Sigmoid colon (tissue), 3 donors: ENCODE results near the gene ZNF462.

Experiments
- POLR2A ChIP-seq, 2 donors: fragments of 450-650 bp; IDR thresholded peaks; one replicate each; pipeline ENCODE4 v1.6.1; 2016; ENCODE audit warnings: antibody characterized with exemption in 2 of 2, mild to moderate bottlenecking in 2 of 2, moderate library complexity in 2 of 2
- TF ChIP-seq, protein P1 (sequence below), 4 experiments: fragments of 450-650 bp in 3 of 4; fragments of 200-600 bp in 1 of 4; IDR thresholded peaks; one replicate each; pipeline ENCODE4 v1.5.1; 2016 to 2019; ENCODE audit warnings: antibody characterized with exemption in 4 of 4, mild to moderate bottlenecking in 3 of 4, moderate library complexity in 2 of 4

- no peak for TF ChIP-seq POLR2A (IDR thresholded peaks at IDR 0.05)
- TF ChIP-seq, protein P1, sequence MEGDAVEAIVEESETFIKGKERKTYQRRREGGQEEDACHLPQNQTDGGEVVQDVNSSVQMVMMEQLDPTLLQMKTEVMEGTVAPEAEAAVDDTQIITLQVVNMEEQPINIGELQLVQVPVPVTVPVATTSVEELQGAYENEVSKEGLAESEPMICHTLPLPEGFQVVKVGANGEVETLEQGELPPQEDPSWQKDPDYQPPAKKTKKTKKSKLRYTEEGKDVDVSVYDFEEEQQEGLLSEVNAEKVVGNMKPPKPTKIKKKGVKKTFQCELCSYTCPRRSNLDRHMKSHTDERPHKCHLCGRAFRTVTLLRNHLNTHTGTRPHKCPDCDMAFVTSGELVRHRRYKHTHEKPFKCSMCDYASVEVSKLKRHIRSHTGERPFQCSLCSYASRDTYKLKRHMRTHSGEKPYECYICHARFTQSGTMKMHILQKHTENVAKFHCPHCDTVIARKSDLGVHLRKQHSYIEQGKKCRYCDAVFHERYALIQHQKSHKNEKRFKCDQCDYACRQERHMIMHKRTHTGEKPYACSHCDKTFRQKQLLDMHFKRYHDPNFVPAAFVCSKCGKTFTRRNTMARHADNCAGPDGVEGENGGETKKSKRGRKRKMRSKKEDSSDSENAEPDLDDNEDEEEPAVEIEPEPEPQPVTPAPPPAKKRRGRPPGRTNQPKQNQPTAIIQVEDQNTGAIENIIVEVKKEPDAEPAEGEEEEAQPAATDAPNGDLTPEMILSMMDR (IDR thresholded peaks at IDR 0.05): no peak
These were observed 97.3 kb downstream of the ZNF462 start for GRCh38 chr9:106960258-106960657.
